NAMALWA (cell line): Measurements from ENCODE around the gene PP2D1.
A peak's percentile ranks its signal among the peaks of the same experiment; 100 is the strongest.
"Not testable (repeated sequence)": the region's sequence is repeated elsewhere in the genome, so short reads cannot be mapped to it uniquely, and the experiment has no call there.

Experiments used
- DNase-seq: peaks from one replicate; pipeline ENCODE4 v3.0.0-alpha.2; 2015; ENCODE audit warnings: low spot score

PP2D1 gene

GRCh38 chr3:20012164-20012563, at the start of gene PP2D1:
PP2D1 (minus strand) TSS chr3:20012264; CDS start chr3:20012072, 192 bp downstream.
- no peak for DNase-seq

- DNase-seq, result no peak
These were observed 49.1 kb upstream of the PP2D1 start for GRCh38 chr3:20060974-20061685.

- no peak for DNase-seq
These were observed 47.9 kb upstream of the PP2D1 start for GRCh38 chr3:20059929-20060328.

GRCh38 chr3:20057612-20058180, 45.6 kb upstream of the PP2D1 start:
- no peak for DNase-seq

- no peak for DNase-seq
These were observed 44.9 kb upstream of the PP2D1 start for GRCh38 chr3:20056725-20057611.

GRCh38 chr3:20055842-20056241, 43.8 kb upstream of the PP2D1 start:
- DNase-seq, result no peak

- peak; percentile 32 for DNase-seq
These were observed 43.1 kb upstream of the PP2D1 start for GRCh38 chr3:20055020-20055775.

GRCh38 chr3:20054549-20054987, 42.5 kb upstream of the PP2D1 start:
- DNase-seq, result peak; percentile 43

- no peak for DNase-seq
These were observed 40.8 kb upstream of the PP2D1 start for GRCh38 chr3:20052851-20053250.

- no peak for DNase-seq
These were observed 39.2 kb upstream of the PP2D1 start for GRCh38 chr3:20051123-20051806.

GRCh38 chr3:20047976-20048883, 36.2 kb upstream of the PP2D1 start:
- peak; percentile 35 for DNase-seq

- no peak for DNase-seq
These were observed 35.3 kb upstream of the PP2D1 start for GRCh38 chr3:20047341-20047779.

- no peak for DNase-seq
These were observed 34.5 kb upstream of the PP2D1 start for GRCh38 chr3:20046556-20046955.

GRCh38 chr3:20045141-20045540, 33.1 kb upstream of the PP2D1 start:
- DNase-seq, result not testable (repeated sequence)

- DNase-seq, result peak; percentile 39
These were observed 31.8 kb upstream of the PP2D1 start for GRCh38 chr3:20043825-20044224.

- DNase-seq, result peak; percentile 72
These were observed 31.3 kb upstream of the PP2D1 start for GRCh38 chr3:20043396-20043795.

- no peak for DNase-seq
These were observed 30.3 kb upstream of the PP2D1 start for GRCh38 chr3:20042331-20042730.

GRCh38 chr3:20041197-20041780, 29.2 kb upstream of the PP2D1 start:
- peak; percentile 79 for DNase-seq

GRCh38 chr3:20040548-20041196, 28.6 kb upstream of the PP2D1 start:
- DNase-seq, result peak; percentile 83
